Esophagus squamous epithelium (tissue), 5 donors: ENCODE measurements around the gene IWS1. TPM values are rescaled to one million over a fixed set of nuclear protein-coding genes. Genes with fewer than 3 reads are reported as not detected.
"Not testable (repeated sequence)": the region's sequence is repeated elsewhere in the genome, so short reads cannot be mapped to it uniquely, and the experiment has no call there.

ENCODE experiments used
- DNase-seq: peaks from one replicate; lab custom pipeline; 2025; lab: John Stamatoyannopoulos, UW
- H3K27ac ChIP-seq, 4 donors: fragments of 200-600 bp; sonication (generic); one replicate each; pipeline ENCODE4 v1.5.1; 2016 to 2019; ENCODE audit warnings: mild to moderate bottlenecking in 1 of 4
- H3K27me3 ChIP-seq, 4 donors: fragments of 200-600 bp; sonication (generic); 1 replicate in 3 of 4; 2 replicates in 1 of 4; pipeline versions ENCODE4 v1.5.1 to v1.6.0; 2017 to 2021; ENCODE audit warnings: antibody characterized with exemption in 1 of 4
- H3K36me3 ChIP-seq, 3 donors: fragments of 200-600 bp; sonication (generic); one replicate each; pipeline ENCODE4 v1.5.1; 2016 to 2019
- H3K4me1 ChIP-seq, 3 donors: fragments of 200-600 bp; sonication (generic); one replicate each; pipeline ENCODE4 v1.5.1; 2017 to 2019
- H3K4me3 ChIP-seq, 4 donors: fragments of 200-600 bp; sonication (generic); 1 replicate in 3 of 4; 2 replicates in 1 of 4; pipeline ENCODE4 v1.5.1; 2016 to 2019; ENCODE audit warnings: mild to moderate bottlenecking in 2 of 4, moderate library complexity in 1 of 4
- H3K9me3 ChIP-seq, 3 donors: fragments of 200-600 bp; sonication (generic); one replicate each; pipeline ENCODE4 v1.5.1; 2016 to 2019
- CTCF ChIP-seq, 6 experiments: fragments of 450-650 bp in 4 of 6; fragments of 200-600 bp in 2 of 6; sonication (generic) in 2 of 6; IDR thresholded peaks; one replicate each; pipeline ENCODE4 v1.5.1; 2016 to 2019; ENCODE audit warnings: antibody characterized with exemption in 6 of 6, mild to moderate bottlenecking in 4 of 6, moderate library complexity in 4 of 6
- POLR2A ChIP-seq, 4 donors: fragments of 450-650 bp; IDR thresholded peaks; one replicate each; pipeline ENCODE4 v1.6.1; 2017; ENCODE audit warnings: antibody characterized with exemption in 4 of 4, mild to moderate bottlenecking in 4 of 4, moderate library complexity in 3 of 4
- WGBS, 2 donors: methylation state at CpG; one replicate each; pipeline ENCODE4 v1.1.5; 2018; 5-methylcytosine and 5-hydroxymethylcytosine counted together
- intact Hi-C: fragments of 100-400 bp; cut with DNase I; formaldehyde crosslinking; loops from one replicate; pipeline ENCODE4 v1.15.0; 2022
- total RNA-seq, 4 donors: library from RNA; depleted of rRNA; stranded (reverse); fragments of >200 nt; gene quantifications; one replicate each; pipeline ENCODE4 v1.1.0, GENCODE V29; 2016
- donor health status: DM: yes; HTN: yes; CAD: no.

The IWS1 gene
- total RNA-seq, 4 donors from 2014 or later, result 22.0 to 34.1 (median 28.9) TPM

- H3K4me3 ChIP-seq, result no peak overlapping the region
- H3K27me3 ChIP-seq, result peaks cover 0 to 4% (median 0%) of the 10 kb centered on the region in 4 donors
- H3K4me1 ChIP-seq, result no peaks in the 10 kb centered on the region
- no peak for DNase-seq
- H3K36me3 ChIP-seq, result no peaks in the 10 kb centered on the region
- H3K9me3 ChIP-seq, result no peaks in the 10 kb centered on the region
- TF ChIP-seq POLR2A (IDR thresholded peaks at IDR 0.05) (no peak), CTCF (IDR thresholded peaks at IDR 0.05) (no peak)
- 73 to 83% methylated on average over 6 of the region's 6 CpGs for WGBS, 2 donors
- H3K27ac ChIP-seq, result no peak overlapping the region
- intact Hi-C loops, result no loop called here
Observed at GRCh38 chr2:127552336-127552735, 26.0 kb upstream of the IWS1 start.

- Histone ChIP-seq H3K9me3 (no peaks in the 10 kb centered on the region), H3K4me1 (no peaks in the 10 kb centered on the region), H3K27ac (no peak overlapping the region), H3K4me3 (no peak overlapping the region), H3K27me3 (peaks cover 0 to 8% (median 0%) of the 10 kb centered on the region in 4 donors), H3K36me3 (no peaks in the 10 kb centered on the region)
- no peak for DNase-seq
- 71 to 77% methylated on average over 7 of the region's 7 CpGs for WGBS, 2 donors
- TF ChIP-seq POLR2A (IDR thresholded peaks at IDR 0.05), result no peak
- TF ChIP-seq CTCF (IDR thresholded peaks at IDR 0.05), result no peak
- intact Hi-C loops, result no loop called here
Observed at GRCh38 chr2:127551221-127551930, 25.1 kb upstream of the IWS1 start.

- intact Hi-C loops, result no loop called here
- H3K36me3 ChIP-seq, result no peaks in the 10 kb centered on the region
- DNase-seq, result no peak
- peaks cover 0 to 20% (median 0%) of the 10 kb centered on the region in 4 donors for H3K27me3 ChIP-seq
- no peak overlapping the region for H3K4me3 ChIP-seq
- H3K4me1 ChIP-seq, result no peaks in the 10 kb centered on the region
- TF ChIP-seq POLR2A (IDR thresholded peaks at IDR 0.05) (no peak), CTCF (IDR thresholded peaks at IDR 0.05) (no peak)
- H3K9me3 ChIP-seq, result no peaks in the 10 kb centered on the region
- H3K27ac ChIP-seq, result no peak overlapping the region
- 65 to 78% methylated on average over 3 of the region's 3 CpGs for WGBS, 2 donors
Observed at GRCh38 chr2:127546797-127547196, 20.5 kb upstream of the IWS1 start.

- DNase-seq, result no peak
- Histone ChIP-seq H3K36me3 (no peaks in the 10 kb centered on the region), H3K4me3 (no peak overlapping the region), H3K27ac (no peak overlapping the region), H3K27me3 (peaks cover 0 to 30% (median 0%) of the 10 kb centered on the region in 4 donors), H3K4me1 (no peaks in the 10 kb centered on the region), H3K9me3 (no peaks in the 10 kb centered on the region)
- intact Hi-C loops, result no loop called here
- 100% methylated on average over 1 of the region's 1 CpG; no CpG with 5 or more reads in 1 of the 2 donors for WGBS, 2 donors
- no peak for TF ChIP-seq POLR2A (IDR thresholded peaks at IDR 0.05)
- no peak for TF ChIP-seq CTCF (IDR thresholded peaks at IDR 0.05)
Observed at GRCh38 chr2:127545796-127546195, 19.5 kb upstream of the IWS1 start.

GRCh38 chr2:127545189-127545588 is 18.9 kb upstream of the IWS1 start:
- no peaks in the 10 kb centered on the region for H3K9me3 ChIP-seq
- no peak overlapping the region for H3K4me3 ChIP-seq
- H3K36me3 ChIP-seq, result no peaks in the 10 kb centered on the region
- H3K4me1 ChIP-seq, result no peaks in the 10 kb centered on the region
- DNase-seq, result no peak
- no peak for TF ChIP-seq POLR2A (IDR thresholded peaks at IDR 0.05)
- TF ChIP-seq CTCF (IDR thresholded peaks at IDR 0.05), result no peak
- peaks cover 0 to 30% (median 0%) of the 10 kb centered on the region in 4 donors for H3K27me3 ChIP-seq
- 65 to 70% methylated on average over 2 to 6 of the region's 6 CpGs for WGBS, 2 donors
- intact Hi-C loops, result no loop called here
- H3K27ac ChIP-seq, result no peak overlapping the region

GRCh38 chr2:127543013-127543501 is 16.8 kb upstream of the IWS1 start:
- DNase-seq, H3K36me3 ChIP-seq, H3K4me1 ChIP-seq, intact Hi-C loops, H3K4me3 ChIP-seq, H3K27ac ChIP-seq, H3K9me3 ChIP-seq: not testable (repeated sequence)
- 48 to 53% methylated on average over 6 to 8 of the region's 8 CpGs for WGBS, 2 donors
- H3K27me3 ChIP-seq, result peaks cover 0 to 30% (median 0%) of the 10 kb centered on the region in 4 donors
